ENCODE data around the gene MEG3. TPM values are rescaled to one million over a fixed set of nuclear protein-coding genes. Genes with fewer than 3 reads are reported as not detected.
"Not testable (repeated sequence)": the region's sequence is repeated elsewhere in the genome, so short reads cannot be mapped to it uniquely, and the experiment has no call there.

MEG3 gene
- total RNA-seq, 2 donors from 2014 or later: 56.2 to 99.4 TPM

GRCh38 chr14:100786576-100787219 lies 39.2 kb upstream of the MEG3 start:
- intact Hi-C loops (cut with DNase I): no loop called here
- DNase-seq (ENCODE audit: low spot score): no peak

GRCh38 chr14:100787659-100788058 lies 38.3 kb upstream of the MEG3 start:
- no peak for DNase-seq (ENCODE audit: low spot score)
- intact Hi-C loops (cut with DNase I): no loop called here

GRCh38 chr14:100788517-100788916 lies 37.4 kb upstream of the MEG3 start:
- DNase-seq (ENCODE audit: low spot score): no peak
- intact Hi-C loops (cut with DNase I): no loop called here

GRCh38 chr14:100788942-100789341 lies 37.0 kb upstream of the MEG3 start:
- intact Hi-C loops (cut with DNase I): no loop called here
- no peak for DNase-seq (ENCODE audit: low spot score)

- no peak for DNase-seq (ENCODE audit: low spot score)
- intact Hi-C loops (cut with DNase I): no loop called here
These were observed 36.2 kb upstream of the MEG3 start for GRCh38 chr14:100789460-100790417.

- DNase-seq (ENCODE audit: low spot score): no peak
- intact Hi-C loops (cut with DNase I): no loop called here
These were observed 35.2 kb upstream of the MEG3 start for GRCh38 chr14:100790502-100791347.

GRCh38 chr14:100791348-100791735 lies 34.6 kb upstream of the MEG3 start:
- DNase-seq (ENCODE audit: low spot score): no peak
- intact Hi-C loops (cut with DNase I): no loop called here

GRCh38 chr14:100791995-100792394 lies 33.9 kb upstream of the MEG3 start:
- DNase-seq (ENCODE audit: low spot score): no peak
- intact Hi-C loops (cut with DNase I): no loop called here

- intact Hi-C loops (cut with DNase I): no loop called here
- DNase-seq (ENCODE audit: low spot score): no peak
These were observed 29.0 kb upstream of the MEG3 start for GRCh38 chr14:100796946-100797345.

- no peak for DNase-seq (ENCODE audit: low spot score)
- intact Hi-C loops (cut with DNase I): no loop called here
These were observed 25.9 kb upstream of the MEG3 start for GRCh38 chr14:100800041-100800440.

GRCh38 chr14:100801433-100801832 lies 24.5 kb upstream of the MEG3 start:
- intact Hi-C loops (cut with DNase I); DNase-seq (ENCODE audit: low spot score): not testable (repeated sequence)

GRCh38 chr14:100802179-100802578 lies 23.7 kb upstream of the MEG3 start:
- intact Hi-C loops (cut with DNase I): no loop called here
- no peak for DNase-seq (ENCODE audit: low spot score)

- no peak for DNase-seq (ENCODE audit: low spot score)
- intact Hi-C loops (cut with DNase I): no loop called here
These were observed 23.2 kb upstream of the MEG3 start for GRCh38 chr14:100802766-100803165.

GRCh38 chr14:100803226-100803625 lies 22.7 kb upstream of the MEG3 start:
- DNase-seq (ENCODE audit: low spot score): no peak
- intact Hi-C loops (cut with DNase I): no loop called here

GRCh38 chr14:100803676-100804075 lies 22.2 kb upstream of the MEG3 start:
- intact Hi-C loops (cut with DNase I): no loop called here
- no peak for DNase-seq (ENCODE audit: low spot score)

GRCh38 chr14:100804138-100804537 lies 21.8 kb upstream of the MEG3 start:
- intact Hi-C loops (cut with DNase I): no loop called here

GRCh38 chr14:100804558-100805309 lies 21.2 kb upstream of the MEG3 start:
- no peak for DNase-seq (ENCODE audit: low spot score)
- intact Hi-C loops (cut with DNase I): no loop called here

More at GRCh38 chr14:100804138-100804537, 21.8 kb upstream of the MEG3 start:
- no peak for DNase-seq (ENCODE audit: low spot score)

GRCh38 chr14:100806386-100806785 lies 19.5 kb upstream of the MEG3 start:
- DNase-seq (ENCODE audit: low spot score): no peak
- intact Hi-C loops (cut with DNase I): no loop called here

GRCh38 chr14:100807496-100807895 lies 18.4 kb upstream of the MEG3 start:
- DNase-seq (ENCODE audit: low spot score): no peak
- intact Hi-C loops (cut with DNase I): no loop called here
